Measurements from ENCODE around the gene COPS7A.

The COPS7A gene

DNA sequence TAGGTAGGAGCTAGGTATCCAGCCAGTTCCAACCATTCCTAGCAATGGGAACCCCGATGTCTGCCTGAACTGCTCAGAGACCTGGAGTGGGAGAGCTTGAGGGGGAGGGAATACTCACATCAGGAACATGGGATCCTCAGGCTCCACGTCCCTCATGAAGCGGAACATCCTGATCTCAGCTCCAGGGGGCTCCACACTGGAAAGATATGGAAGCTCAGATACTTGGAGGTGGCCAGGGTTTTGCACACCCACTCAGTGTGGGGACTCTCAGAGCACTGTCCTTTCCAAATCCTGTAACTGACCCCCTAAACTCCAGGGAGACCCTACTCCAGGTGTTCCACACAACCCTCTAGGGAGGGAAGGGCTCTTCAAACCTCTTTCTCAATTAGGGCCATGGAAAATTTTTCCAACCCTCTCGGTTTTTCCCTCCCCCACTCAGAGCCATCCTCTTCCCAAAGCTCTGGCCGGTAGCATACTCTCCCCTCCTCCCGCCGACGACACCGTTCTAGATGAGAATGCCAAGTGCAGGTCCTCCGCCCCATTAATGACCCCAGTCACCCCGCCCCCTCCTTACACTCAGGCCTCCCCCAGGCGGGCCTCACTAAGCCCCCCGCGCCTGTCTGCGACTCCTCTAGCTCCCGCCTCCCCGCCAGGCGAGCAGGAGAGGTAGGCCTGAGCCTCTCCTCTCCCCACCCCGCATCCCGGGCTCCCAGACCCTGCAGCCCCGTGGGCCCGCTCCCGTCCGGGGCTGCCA lies 28.5 kb downstream of the COPS7A start:
- Histone ChIP-seq H3K4me1 (ENCODE audit: control insufficient read depth, insufficient read depth, low read length, poor library complexity, severe bottlenecking) (peaks cover 11% of the 10 kb centered on the region), H3K36me3 (ENCODE audit: control insufficient read depth, insufficient read depth, low read length) (peaks cover 47% of the 10 kb centered on the region), H3K4me3 (ENCODE audit: extremely low read depth, insufficient read depth, low read length, poor library complexity, severe bottlenecking) (peak overlapping the region; percentile 99), H3K9me3 (ENCODE audit: control insufficient read depth, low read length) (no peaks in the 10 kb centered on the region), H3K27ac (ENCODE audit: low read depth, low read length, severe bottlenecking) (peak overlapping the region; percentile 98)
- WGBS, 2 experiments (ENCODE audit: insufficient coverage in 2 of 2): 6 to 8% methylated on average over 17 to 23 of the region's 24 CpGs

DNA sequence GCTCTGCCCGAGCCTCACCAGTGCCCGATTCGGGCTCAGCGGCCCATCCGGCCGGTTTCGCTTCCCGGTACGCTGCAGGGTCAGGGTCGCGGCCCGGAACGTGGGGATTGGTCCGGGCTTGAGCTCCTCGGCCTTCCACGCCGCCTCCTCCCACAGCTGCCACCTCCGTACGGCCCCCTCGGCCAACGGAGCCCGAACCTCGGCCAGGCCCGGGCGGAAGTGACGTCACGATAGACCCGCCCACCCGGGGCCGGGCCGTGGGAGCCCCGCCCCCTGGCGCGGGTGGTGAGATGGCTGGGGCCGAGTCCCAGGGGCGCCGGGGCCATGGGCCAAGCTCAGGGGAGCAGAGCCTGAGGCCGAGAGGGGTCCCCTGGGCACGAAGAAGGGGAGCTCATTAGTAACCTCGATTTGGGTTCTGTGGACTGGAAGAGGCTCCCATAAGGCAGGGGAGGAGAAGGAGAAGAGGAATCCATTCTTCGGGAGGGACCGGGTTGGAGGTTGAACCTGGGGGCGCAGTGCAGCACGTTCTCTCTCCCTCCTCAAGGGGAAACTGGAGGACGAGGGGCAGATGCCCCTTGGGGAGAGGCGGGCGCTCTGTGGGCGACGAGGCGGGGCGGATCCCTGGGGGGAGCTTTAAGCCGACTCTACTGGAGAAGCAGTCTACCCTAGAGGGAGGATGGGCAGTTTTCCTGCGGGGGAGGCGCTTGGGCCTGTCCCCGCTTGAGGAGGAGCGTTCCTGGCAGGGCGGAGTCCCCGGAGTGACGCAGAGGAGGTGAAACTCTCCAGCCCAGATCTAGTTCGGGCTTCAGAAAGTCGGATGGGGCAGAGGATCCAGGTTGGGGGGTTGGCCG lies 29.3 kb downstream of the COPS7A start, which contains the start of gene MLF2:
Gene MLF2, minus strand, starts transcription at position 221 of the 851 bp plus-strand sequence. CDS start 807 bp downstream, outside the sequence.
- peaks cover 39% of the 10 kb centered on the region for H3K36me3 ChIP-seq (ENCODE audit: control insufficient read depth, insufficient read depth, low read length)
- H3K4me1 ChIP-seq (ENCODE audit: control insufficient read depth, insufficient read depth, low read length, poor library complexity, severe bottlenecking): peaks cover 11% of the 10 kb centered on the region
- H3K9me3 ChIP-seq (ENCODE audit: control insufficient read depth, low read length): no peaks in the 10 kb centered on the region
- H3K27ac ChIP-seq (ENCODE audit: low read depth, low read length, severe bottlenecking): peak within 1 kb of the TSS; percentile 98
- WGBS, 2 experiments (ENCODE audit: insufficient coverage in 2 of 2): 0% methylated on average over 43 to 44 of the region's 62 CpGs
- H3K4me3 ChIP-seq (ENCODE audit: extremely low read depth, insufficient read depth, low read length, poor library complexity, severe bottlenecking): peak within 1 kb of the TSS; percentile 99

DNA sequence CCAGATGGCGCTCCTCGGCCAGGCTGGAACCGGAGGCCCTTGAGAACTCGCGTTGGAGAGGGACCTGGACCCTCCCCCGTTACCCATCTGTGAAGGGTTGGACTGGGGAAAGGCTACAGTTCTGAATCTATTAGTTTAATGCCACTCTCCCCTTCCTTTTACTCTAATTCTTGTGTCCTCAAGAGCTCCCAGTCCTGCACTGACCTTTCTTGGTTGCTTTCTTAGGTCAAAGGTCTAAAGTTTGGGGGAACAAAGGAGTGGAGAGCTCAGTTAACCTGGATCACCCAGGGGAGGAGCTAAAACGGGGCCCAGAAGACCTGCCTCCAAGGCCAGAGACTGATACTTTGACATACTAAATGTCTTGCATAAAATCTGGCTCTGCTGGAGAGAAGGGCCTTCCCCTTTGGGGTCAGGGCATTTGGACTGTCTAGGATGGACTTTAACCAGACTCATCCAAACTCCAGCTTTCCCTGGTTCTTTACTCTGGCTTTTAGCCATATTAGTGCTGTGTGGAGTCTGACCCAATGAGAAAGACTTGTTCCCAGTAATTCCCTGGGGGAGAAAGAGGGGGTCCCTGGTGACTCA lies 30.0 kb downstream of the COPS7A start:
- Histone ChIP-seq H3K9me3 (ENCODE audit: control insufficient read depth, low read length) (no peaks in the 10 kb centered on the region), H3K36me3 (ENCODE audit: control insufficient read depth, insufficient read depth, low read length) (peaks cover 32% of the 10 kb centered on the region), H3K4me1 (ENCODE audit: control insufficient read depth, insufficient read depth, low read length, poor library complexity, severe bottlenecking) (peaks cover 11% of the 10 kb centered on the region), H3K27ac (ENCODE audit: low read depth, low read length, severe bottlenecking) (peak overlapping the region; percentile 57), H3K4me3 (ENCODE audit: extremely low read depth, insufficient read depth, low read length, poor library complexity, severe bottlenecking) (peak overlapping the region; percentile 99)
- 6 to 7% methylated on average over 3 to 5 of the region's 7 CpGs for WGBS, 2 experiments (ENCODE audit: insufficient coverage in 2 of 2)

DNA sequence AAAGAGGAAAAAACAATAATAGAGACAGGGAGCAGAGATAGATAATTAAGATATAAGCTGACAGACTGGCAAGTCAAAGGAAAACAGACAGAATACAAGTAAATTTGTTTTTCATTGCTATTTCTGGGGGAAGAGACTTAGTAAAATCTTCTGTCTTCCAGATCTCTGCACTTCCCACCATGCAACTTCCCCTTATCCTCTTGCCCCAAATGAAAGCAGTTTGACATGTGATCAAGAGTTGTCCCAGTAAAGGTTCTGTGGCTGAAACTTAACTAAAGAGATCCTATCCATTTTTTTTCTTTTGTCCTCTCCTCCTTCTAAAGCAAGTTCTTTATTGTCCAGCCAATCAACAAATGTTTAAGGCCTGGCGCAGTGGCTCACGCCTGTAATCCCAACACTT lies 30.6 kb downstream of the COPS7A start:
- no peak overlapping the region for H3K27ac ChIP-seq (ENCODE audit: low read depth, low read length, severe bottlenecking)
- WGBS, 2 experiments (ENCODE audit: insufficient coverage in 2 of 2): 90 to 96% methylated on average over 2 of the region's 2 CpGs
- H3K4me1 ChIP-seq (ENCODE audit: control insufficient read depth, insufficient read depth, low read length, poor library complexity, severe bottlenecking): peaks cover 11% of the 10 kb centered on the region
- no peaks in the 10 kb centered on the region for H3K9me3 ChIP-seq (ENCODE audit: control insufficient read depth, low read length)
- peaks cover 27% of the 10 kb centered on the region for H3K36me3 ChIP-seq (ENCODE audit: control insufficient read depth, insufficient read depth, low read length)
- H3K4me3 ChIP-seq (ENCODE audit: extremely low read depth, insufficient read depth, low read length, poor library complexity, severe bottlenecking): no peak overlapping the region

DNA sequence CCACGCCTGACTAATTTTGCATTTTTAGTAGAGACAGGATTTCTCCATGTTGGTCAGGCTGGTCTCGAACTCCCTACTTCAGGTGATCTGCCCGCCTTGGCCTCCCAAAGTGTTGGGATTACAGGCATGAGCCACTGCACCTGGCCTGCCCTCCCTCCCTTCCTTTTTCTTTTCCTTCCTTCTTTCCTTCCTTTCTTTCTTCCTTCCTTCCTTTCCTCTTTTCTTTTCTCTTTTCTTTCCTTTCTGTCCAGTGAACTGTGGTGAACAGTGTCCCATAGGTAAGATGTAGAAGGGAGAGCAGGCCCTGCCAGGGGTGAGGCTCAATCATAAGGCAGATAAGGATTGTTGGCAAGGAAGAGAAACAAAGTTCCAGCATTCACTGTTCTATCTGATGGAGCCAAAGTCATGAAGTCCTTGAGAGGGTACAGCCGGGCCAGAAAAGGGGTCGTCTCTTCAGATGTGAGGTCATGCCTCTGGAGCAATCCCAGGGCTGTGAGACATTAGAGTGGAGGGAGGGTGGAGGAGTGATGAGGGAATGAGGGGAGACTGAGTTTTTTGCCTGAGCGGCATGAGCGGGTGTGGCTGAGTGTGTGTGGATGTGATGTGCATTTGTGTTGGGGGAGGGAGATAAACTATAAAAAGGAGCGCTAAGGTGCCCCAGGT lies 33.3 kb downstream of the COPS7A start:
- Histone ChIP-seq H3K4me3 (ENCODE audit: extremely low read depth, insufficient read depth, low read length, poor library complexity, severe bottlenecking) (no peak overlapping the region), H3K9me3 (ENCODE audit: control insufficient read depth, low read length) (no peaks in the 10 kb centered on the region), H3K4me1 (ENCODE audit: control insufficient read depth, insufficient read depth, low read length, poor library complexity, severe bottlenecking) (peaks cover 5% of the 10 kb centered on the region), H3K36me3 (ENCODE audit: control insufficient read depth, insufficient read depth, low read length) (no peaks in the 10 kb centered on the region), H3K27ac (ENCODE audit: low read depth, low read length, severe bottlenecking) (no peak overlapping the region)
- WGBS, 2 experiments (ENCODE audit: insufficient coverage in 2 of 2): 91 to 94% methylated on average over 7 to 8 of the region's 8 CpGs

DNA sequence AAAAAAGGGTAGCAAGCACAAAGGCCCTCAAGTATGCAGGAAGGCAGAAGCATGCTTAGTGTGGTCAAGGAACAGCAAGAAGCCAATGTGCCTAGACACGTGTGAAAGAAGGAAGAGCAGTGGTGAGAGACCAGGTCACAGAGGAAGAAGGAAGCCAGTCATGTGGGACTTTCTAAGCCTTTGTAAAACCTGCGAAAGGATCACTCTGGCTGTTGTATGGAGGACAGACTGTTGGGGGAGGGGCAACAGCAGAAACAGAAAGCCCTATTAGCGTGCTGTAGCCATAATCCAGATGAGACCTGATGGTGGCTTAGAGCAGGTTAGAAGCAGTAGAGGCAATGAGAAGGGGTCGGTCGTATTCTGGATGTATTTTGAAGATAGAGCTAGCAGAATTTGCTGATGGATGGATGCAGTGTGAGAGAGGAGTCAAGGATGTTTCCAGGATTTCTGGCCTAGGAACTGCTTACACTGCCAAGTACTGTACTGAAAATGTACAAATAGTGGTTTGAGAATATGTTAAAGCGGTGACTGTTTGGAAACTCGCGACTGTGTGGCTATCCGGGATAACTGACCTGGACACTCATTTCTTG lies 34.8 kb downstream of the COPS7A start:
- no peak overlapping the region for H3K27ac ChIP-seq (ENCODE audit: low read depth, low read length, severe bottlenecking)
- 83 to 95% methylated on average over 9 of the region's 9 CpGs for whole genome bisulfite sequencing, 2 experiments (ENCODE audit: insufficient coverage in 2 of 2)

DNA sequence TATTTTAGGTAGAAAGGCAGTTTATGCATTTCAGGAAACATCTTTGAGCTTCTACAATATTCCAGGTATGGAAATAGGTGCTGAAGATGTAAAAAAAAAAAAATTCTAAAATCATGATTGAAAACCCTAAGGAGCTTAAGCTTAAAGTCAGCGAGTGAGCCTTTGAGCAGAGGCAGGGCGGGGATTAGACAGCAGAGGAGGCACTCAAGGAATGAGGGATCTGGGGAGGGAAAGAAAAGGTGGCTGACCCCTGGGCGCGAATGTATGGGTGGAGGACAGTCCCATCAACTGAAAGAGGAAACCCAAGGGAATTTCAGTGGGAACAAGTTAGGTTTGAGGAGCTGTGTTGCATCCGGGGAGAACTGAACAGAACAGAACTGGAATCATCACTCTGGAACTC lies 35.9 kb downstream of the COPS7A start:
- H3K27ac ChIP-seq (ENCODE audit: low read depth, low read length, severe bottlenecking): no peak overlapping the region

More for the DNA sequence above, 34.8 kb downstream of the COPS7A start:
- Histone ChIP-seq H3K36me3 (ENCODE audit: control insufficient read depth, insufficient read depth, low read length) (no peaks in the 10 kb centered on the region), H3K9me3 (ENCODE audit: control insufficient read depth, low read length) (no peaks in the 10 kb centered on the region), H3K4me1 (ENCODE audit: control insufficient read depth, insufficient read depth, low read length, poor library complexity, severe bottlenecking) (peaks cover 10% of the 10 kb centered on the region), H3K4me3 (ENCODE audit: extremely low read depth, insufficient read depth, low read length, poor library complexity, severe bottlenecking) (no peak overlapping the region)

DNA sequence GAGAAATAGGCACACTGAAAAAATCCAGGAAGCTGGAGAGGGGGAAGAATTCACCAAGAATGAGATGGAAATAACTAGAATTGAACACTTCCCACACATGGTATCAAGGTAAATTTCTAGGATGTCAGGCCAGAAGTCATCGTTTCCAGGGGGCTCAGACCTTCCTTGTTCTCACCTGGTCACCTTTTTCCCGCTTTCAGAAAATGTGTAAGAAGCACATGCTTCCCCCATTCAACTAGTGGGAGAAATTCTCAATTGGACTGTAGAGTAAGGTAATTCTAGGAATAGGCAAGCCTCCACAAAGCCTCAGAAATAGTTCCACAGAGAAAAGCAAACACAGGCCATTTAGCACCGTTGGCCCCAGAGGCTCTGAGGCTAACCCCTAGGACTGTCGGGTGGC lies 39.5 kb downstream of the COPS7A start:
- Histone ChIP-seq H3K27ac (ENCODE audit: low read depth, low read length, severe bottlenecking) (peak overlapping the region; percentile 92), H3K4me1 (ENCODE audit: control insufficient read depth, insufficient read depth, low read length, poor library complexity, severe bottlenecking) (peaks cover 26% of the 10 kb centered on the region), H3K36me3 (ENCODE audit: control insufficient read depth, insufficient read depth, low read length) (no peaks in the 10 kb centered on the region), H3K9me3 (ENCODE audit: control insufficient read depth, low read length) (no peaks in the 10 kb centered on the region), H3K4me3 (ENCODE audit: extremely low read depth, insufficient read depth, low read length, poor library complexity, severe bottlenecking) (peak overlapping the region; percentile 22)
- WGBS, 2 experiments (ENCODE audit: insufficient coverage in 2 of 2): 64 to 90% methylated on average over 2 to 3 of the region's 4 CpGs

More for the DNA sequence above, 35.9 kb downstream of the COPS7A start:
- no peaks in the 10 kb centered on the region for H3K9me3 ChIP-seq (ENCODE audit: control insufficient read depth, low read length)
- 91% methylated on average over 5 of the region's 5 CpGs for WGBS, 2 experiments (ENCODE audit: insufficient coverage in 2 of 2)
- H3K4me3 ChIP-seq (ENCODE audit: extremely low read depth, insufficient read depth, low read length, poor library complexity, severe bottlenecking): no peak overlapping the region
- peaks cover 11% of the 10 kb centered on the region for H3K4me1 ChIP-seq (ENCODE audit: control insufficient read depth, insufficient read depth, low read length, poor library complexity, severe bottlenecking)
- no peaks in the 10 kb centered on the region for H3K36me3 ChIP-seq (ENCODE audit: control insufficient read depth, insufficient read depth, low read length)

DNA sequence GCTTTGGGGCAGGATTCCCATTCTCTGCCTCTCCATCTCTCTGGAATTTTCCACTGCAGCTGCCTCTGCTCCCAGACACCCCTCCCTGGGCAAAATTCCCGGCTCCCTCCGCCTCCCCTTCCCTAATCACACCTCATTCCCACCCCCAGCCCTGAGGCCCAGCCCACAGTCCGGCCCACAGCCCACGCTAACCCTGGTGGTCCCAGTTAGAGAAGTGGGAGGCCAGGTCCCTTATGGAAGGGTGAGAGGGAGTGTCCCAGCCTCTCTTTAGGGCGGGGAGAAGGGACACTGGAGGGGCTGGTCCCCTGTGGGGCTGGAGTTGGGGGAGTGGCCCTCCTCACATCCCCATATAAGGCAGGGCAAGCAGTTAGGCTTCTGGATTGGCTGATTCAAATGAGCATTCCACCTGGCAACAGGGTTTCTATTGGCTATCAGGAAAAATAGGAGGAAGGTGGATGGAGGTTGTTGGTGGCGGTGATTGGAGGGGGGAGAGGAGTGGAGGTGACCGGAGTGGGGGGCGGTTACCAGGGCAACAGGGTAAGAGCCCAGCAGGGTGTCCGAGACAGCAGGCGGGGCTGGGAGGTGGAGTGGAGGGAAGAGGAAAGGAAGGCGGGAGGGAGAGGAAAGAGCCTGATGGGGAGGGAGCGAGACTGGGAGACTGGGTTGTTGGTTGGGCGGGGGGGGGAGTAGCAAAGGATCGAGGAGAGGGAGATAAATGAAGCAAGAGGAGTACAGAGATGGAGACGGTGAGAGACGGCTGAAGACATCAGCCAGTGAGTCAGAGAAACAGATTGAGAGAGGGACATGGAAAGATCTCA lies 40.4 kb downstream of the COPS7A start:
- 6% methylated on average over 7 to 10 of the region's 16 CpGs for WGBS, 2 experiments (ENCODE audit: insufficient coverage in 2 of 2)
- H3K4me3 ChIP-seq (ENCODE audit: extremely low read depth, insufficient read depth, low read length, poor library complexity, severe bottlenecking): peak overlapping the region; percentile 22
- H3K9me3 ChIP-seq (ENCODE audit: control insufficient read depth, low read length): no peaks in the 10 kb centered on the region
- H3K27ac ChIP-seq (ENCODE audit: low read depth, low read length, severe bottlenecking): peak overlapping the region; percentile 92
- peaks cover 6% of the 10 kb centered on the region for H3K36me3 ChIP-seq (ENCODE audit: control insufficient read depth, insufficient read depth, low read length)
- H3K4me1 ChIP-seq (ENCODE audit: control insufficient read depth, insufficient read depth, low read length, poor library complexity, severe bottlenecking): peaks cover 35% of the 10 kb centered on the region
